A549 (cell line): Measurements from ENCODE around the gene CXCL17. TPM values are rescaled to one million over a fixed set of nuclear protein-coding genes. Genes with fewer than 3 reads are reported as not detected.

Experiments used
- ATAC-seq, 2 experiments: fragments of 200-7000 bp in 1 of 2; fragments of >200 bp in 1 of 2; cut with Nextera tagmentation in 1 of 2; cut with Tn5 transposase in 1 of 2; 3 replicates each; pipeline versions ENCODE4 v1.8.0 to v1.9.1; 2018 to 2020; ENCODE audit warnings: mild to moderate bottlenecking in 1 of 2, moderate library complexity in 1 of 2
- CTCF ChIA-PET: fragments of 300-600 bp; sonication (Branson Sonifier 250); formaldehyde crosslinking; extraction: SDS; loops from one replicate; lab custom pipeline; 2021; ENCODE audit warnings: antibody characterized with exemption, inconsistent platforms; lab: Yijun Ruan, JAX
- POLR2A ChIA-PET: fragments of 350-600 bp; formaldehyde crosslinking; extraction: SDS; loops from one replicate; lab custom pipeline; 2021; ENCODE audit warnings: antibody characterized with exemption, inconsistent platforms; lab: Yijun Ruan, JAX
- DNase-seq, 2 experiments: peaks; one replicate each; pipeline versions ENCODE4 v3.0.0 to v3.0.0-alpha.2; 2011 to 2016; ENCODE audit warnings: low read depth in 1 of 2, low spot score in 1 of 2
- FAIRE-seq: peaks from 2 replicates; lab custom pipeline; 2011; peaks lifted over from hg19 to GRCh38; lab: Jason Lieb, UNC
- H3K27ac ChIP-seq, 2 experiments: fragments of >200 bp; sonication (Bioruptor Twin); formaldehyde crosslinking; 3 replicates each; pipeline ENCODE4 v1.5.1; 2016 to 2017
- H3K4me1 ChIP-seq: fragments of >200 bp; sonication (Bioruptor Twin); formaldehyde crosslinking; 3 replicates; pipeline ENCODE4 v1.6.1; 2016
- H3K4me2 ChIP-seq: fragments of >200 bp; sonication (Bioruptor Twin); formaldehyde crosslinking; 3 replicates; pipeline ENCODE4 v1.6.1; 2016
- H3K4me3 ChIP-seq: fragments of >200 bp; sonication (Bioruptor Twin); formaldehyde crosslinking; 3 replicates; pipeline ENCODE4 v1.5.1; 2016
- H3K9me3 ChIP-seq: fragments of >200 bp; sonication (Bioruptor Twin); formaldehyde crosslinking; 3 replicates; pipeline ENCODE4 v1.6.1; 2016
- ATOH8 ChIP-seq: fragments of 250-450 bp; sonication (Bioruptor Pico); IDR thresholded peaks from 2 replicates; pipeline ENCODE4 v1.5.0; 2020; ENCODE audit warnings: low read depth, mild to moderate bottlenecking, moderate library complexity
- BCL3 ChIP-seq: fragments of >200 bp; sonication (Bioruptor Twin); formaldehyde crosslinking; IDR thresholded peaks from 3 replicates; pipeline ENCODE4 v1.6.1; 2016
- BHLHE40 ChIP-seq: IDR thresholded peaks from 2 replicates; pipeline ENCODE4 v1.6.1; 2012; ENCODE audit warnings: low read depth, low read length, inconsistent platforms
- CBX2 ChIP-seq: fragments of 200-600 bp; sonication (generic); IDR thresholded peaks from 2 replicates; pipeline ENCODE4 v1.6.1; 2016; ENCODE audit warnings: low read depth, mild to moderate bottlenecking, borderline replicate concordance
- EHF ChIP-seq: fragments of 250-450 bp; sonication (Bioruptor Pico); IDR thresholded peaks from 2 replicates; pipeline ENCODE4 v1.5.0; 2020; ENCODE audit warnings: mild to moderate bottlenecking
- EHMT2 ChIP-seq: fragments of 200-600 bp; sonication (generic); IDR thresholded peaks from 2 replicates; pipeline ENCODE4 v1.6.1; 2016; ENCODE audit warnings: antibody characterized with exemption, low read depth, mild to moderate bottlenecking, moderate library complexity
- ESRRA ChIP-seq: fragments of 150-350 bp; IDR thresholded peaks from 2 replicates; pipeline ENCODE4 v1.6.1; 2014; ENCODE audit warnings: mild to moderate bottlenecking, low read length, borderline replicate concordance
- GATA3 ChIP-seq: IDR thresholded peaks from 2 replicates; pipeline ENCODE4 v1.6.1; 2012; ENCODE audit warnings: borderline replicate concordance
- HES2 ChIP-seq: fragments of >200 bp; sonication (Bioruptor Twin); formaldehyde crosslinking; IDR thresholded peaks from 2 replicates; pipeline ENCODE4 v1.6.1; 2016
- HOXA7 ChIP-seq: fragments of 250-450 bp; sonication (Bioruptor Pico); IDR thresholded peaks from 2 replicates; pipeline ENCODE4 v1.5.0; 2020; ENCODE audit warnings: mild to moderate bottlenecking, moderate library complexity
- HOXB13 ChIP-seq: fragments of 250-450 bp; sonication (Bioruptor Pico); IDR thresholded peaks from 2 replicates; pipeline ENCODE4 v1.5.0; 2020; ENCODE audit warnings: low read depth, mild to moderate bottlenecking, moderate library complexity
- HOXB5 ChIP-seq: fragments of 250-450 bp; sonication (Bioruptor Pico); IDR thresholded peaks from 2 replicates; pipeline ENCODE4 v1.5.0; 2020; ENCODE audit warnings: mild to moderate bottlenecking, moderate library complexity
- JUNB ChIP-seq: fragments of >200 bp; sonication (Bioruptor Twin); formaldehyde crosslinking; IDR thresholded peaks from 2 replicates; pipeline ENCODE4 v1.6.1; 2016
- KDM5A ChIP-seq: fragments of 200-600 bp; sonication (generic); IDR thresholded peaks from 2 replicates; pipeline ENCODE4 v1.6.1; 2016; ENCODE audit warnings: antibody characterized with exemption, mild to moderate bottlenecking
- MAFK ChIP-seq: fragments of 450-650 bp; IDR thresholded peaks from 2 replicates; pipeline ENCODE4 v1.6.1; 2014; ENCODE audit not compliant: partially characterized antibody
- MAX ChIP-seq: IDR thresholded peaks from 2 replicates; pipeline ENCODE4 v1.6.1; 2012
- MAZ ChIP-seq: fragments of 150-350 bp; IDR thresholded peaks from 2 replicates; pipeline ENCODE4 v1.6.1; 2014; ENCODE audit warnings: antibody characterized with exemption, low read depth, low read length, borderline replicate concordance
- MYC ChIP-seq: IDR thresholded peaks from 2 replicates; pipeline ENCODE4 v1.6.1; 2012; ENCODE audit warnings: mild to moderate bottlenecking, inconsistent platforms, low read length, improper control_type of control experiment, borderline replicate concordance
- NPAS2 ChIP-seq: fragments of 250-450 bp; sonication (Bioruptor Pico); IDR thresholded peaks from 2 replicates; pipeline ENCODE4 v1.8.0; 2022; ENCODE audit warnings: mild to moderate bottlenecking, moderate library complexity, borderline replicate concordance
- PBX3 ChIP-seq: IDR thresholded peaks from 2 replicates; pipeline ENCODE4 v1.6.1; 2012
- PHF8 ChIP-seq: fragments of 200-600 bp; sonication (generic); IDR thresholded peaks from 2 replicates; pipeline ENCODE4 v1.6.1; 2016; ENCODE audit warnings: low read depth, mild to moderate bottlenecking, antibody characterized with exemption, moderate library complexity, borderline replicate concordance
- POLR2A ChIP-seq: IDR thresholded peaks from 2 replicates; pipeline ENCODE4 v1.6.1; 2012; ENCODE audit warnings: mild to moderate bottlenecking, low read length
- RARB ChIP-seq: fragments of 250-450 bp; sonication (Bioruptor Pico); IDR thresholded peaks from 2 replicates; pipeline ENCODE4 v1.8.0; 2021; ENCODE audit warnings: mild to moderate bottlenecking, moderate library complexity
- RCOR1 ChIP-seq: fragments of 150-350 bp; IDR thresholded peaks from 2 replicates; pipeline ENCODE4 v1.6.1; 2014; ENCODE audit warnings: antibody characterized with exemption, low read length, low read depth
- RFX5 ChIP-seq: fragments of 450-650 bp; IDR thresholded peaks from 2 replicates; pipeline ENCODE4 v1.7.1; 2014; ENCODE audit warnings: antibody characterized with exemption, mild to moderate bottlenecking, moderate library complexity
- SMC3 ChIP-seq: fragments of >200 bp; sonication (Bioruptor Twin); formaldehyde crosslinking; IDR thresholded peaks from 3 replicates; pipeline ENCODE4 v1.6.1; 2018; ENCODE audit warnings: inconsistent platforms
- ZNF302 ChIP-seq: fragments of 250-450 bp; sonication (Bioruptor Pico); IDR thresholded peaks from 2 replicates; pipeline ENCODE4 v1.9.0; 2021; ENCODE audit warnings: inconsistent platforms, mild to moderate bottlenecking, moderate library complexity
- WGBS: methylation state at CpG from one replicate; pipeline ENCODE4 v1.1.6; 2017; ENCODE audit errors: missing lambda C conversion rate; 5-methylcytosine and 5-hydroxymethylcytosine counted together
- polyA plus RNA-seq, 4 experiments: library from polyadenylated mRNA; depleted of rRNA in 3 of 4; stranded (reverse); fragments of >200 nt; fragmentation: RNase III in 1 of 4; extraction: RNeasy Plus Mini Kit Qiagen cat#74134 plus additional on column Dnase treatment in 1 of 4; gene quantifications; 2 replicates in 3 of 4; 3 replicates in 1 of 4; pipeline ENCODE4 v1.2.3, GENCODE V29; 2011 to 2017
- TF ChIP-seq, protein P1 (sequence below): fragments of >200 bp; sonication (Bioruptor Twin); formaldehyde crosslinking; IDR thresholded peaks from 3 replicates; pipeline ENCODE4 v1.5.1; 2016
- TF ChIP-seq, protein P2 (sequence below): fragments of 250-450 bp; sonication (Bioruptor Pico); IDR thresholded peaks from 2 replicates; pipeline ENCODE4 v1.5.0; 2021; ENCODE audit warnings: mild to moderate bottlenecking, moderate library complexity, borderline replicate concordance
- TF ChIP-seq, protein P3 (sequence below): fragments of 150-350 bp; IDR thresholded peaks from 2 replicates; pipeline ENCODE4 v1.6.1; 2014; ENCODE audit warnings: low read depth, mild to moderate bottlenecking, low read length

Gene CXCL17
- polyA plus RNA-seq, 2 of the 4 experiments (the other 2 are of a cell fraction), result 0.14 TPM; not detected in 1

DNA sequence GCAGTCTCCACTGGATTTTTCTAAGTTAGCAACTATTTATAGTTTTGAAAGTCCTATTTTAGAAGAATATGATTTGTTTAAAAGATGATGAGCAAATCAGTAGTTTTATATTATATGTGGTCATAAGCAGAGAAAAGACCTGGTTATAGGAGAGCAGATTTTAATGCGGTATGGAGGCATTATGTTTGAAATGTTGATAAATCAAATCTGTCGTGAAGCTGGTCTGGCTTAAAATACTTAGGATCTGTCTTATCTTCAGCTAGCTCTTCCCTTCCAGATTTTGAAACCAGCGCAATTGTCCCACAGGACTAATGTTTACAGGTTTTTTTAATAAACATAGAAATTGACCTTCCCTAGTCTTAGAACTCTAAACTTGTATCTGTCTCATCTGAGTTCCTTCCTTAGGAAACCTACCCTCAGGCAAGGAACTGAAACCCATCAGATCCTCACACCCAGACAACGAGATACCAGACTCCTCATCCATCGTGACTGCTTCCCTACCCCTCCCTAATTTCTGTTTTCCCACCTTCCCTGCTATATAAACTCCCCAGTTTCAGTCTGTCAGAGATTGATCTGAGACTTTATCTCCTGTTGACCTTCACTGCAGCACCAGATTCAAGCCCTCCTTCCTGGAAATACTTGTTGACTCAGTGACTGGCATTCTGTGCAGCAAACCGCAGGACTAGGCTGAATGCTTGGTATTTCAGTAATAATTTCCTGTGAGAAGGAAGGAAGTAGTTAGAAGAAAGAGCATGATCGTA is 37.8 kb upstream of the CXCL17 start:
- ATAC-seq (peak; percentile 65 to 90), DNase-seq (peak in 1 of 2 experiments; percentile 78), FAIRE-seq (peak; percentile 99)
- H3K9me3 ChIP-seq, result no peaks in the 10 kb centered on the region
- CTCF ChIA-PET, result interaction anchor here (0.5 to 1.7 kb wide), 5 partner anchors 14 to 350 kb away, joined by 4 to 10 read pairs (median 7); no protein-coding TSS in a partner anchor
- POLR2A ChIA-PET, result no interaction called here
- H3K4me2 ChIP-seq, result peak overlapping the region; percentile 69
- WGBS, result 30% methylated on average over 7 of the region's 7 CpGs
- H3K27ac ChIP-seq, result peak overlapping the region; percentile 32 to 39
- TF ChIP-seq BHLHE40, result no peak
- no peak for TF ChIP-seq HES2
- no peak for TF ChIP-seq BCL3
- no peak for TF ChIP-seq SMC3
- peak; percentile 41 for TF ChIP-seq MAFK
- TF ChIP-seq PBX3, result 0 out of 2 replicates have a peak, but pooled peaks have one; percentile 40
- no peak for TF ChIP-seq MYC
- no peak for TF ChIP-seq POLR2A
- TF ChIP-seq, protein P1, sequence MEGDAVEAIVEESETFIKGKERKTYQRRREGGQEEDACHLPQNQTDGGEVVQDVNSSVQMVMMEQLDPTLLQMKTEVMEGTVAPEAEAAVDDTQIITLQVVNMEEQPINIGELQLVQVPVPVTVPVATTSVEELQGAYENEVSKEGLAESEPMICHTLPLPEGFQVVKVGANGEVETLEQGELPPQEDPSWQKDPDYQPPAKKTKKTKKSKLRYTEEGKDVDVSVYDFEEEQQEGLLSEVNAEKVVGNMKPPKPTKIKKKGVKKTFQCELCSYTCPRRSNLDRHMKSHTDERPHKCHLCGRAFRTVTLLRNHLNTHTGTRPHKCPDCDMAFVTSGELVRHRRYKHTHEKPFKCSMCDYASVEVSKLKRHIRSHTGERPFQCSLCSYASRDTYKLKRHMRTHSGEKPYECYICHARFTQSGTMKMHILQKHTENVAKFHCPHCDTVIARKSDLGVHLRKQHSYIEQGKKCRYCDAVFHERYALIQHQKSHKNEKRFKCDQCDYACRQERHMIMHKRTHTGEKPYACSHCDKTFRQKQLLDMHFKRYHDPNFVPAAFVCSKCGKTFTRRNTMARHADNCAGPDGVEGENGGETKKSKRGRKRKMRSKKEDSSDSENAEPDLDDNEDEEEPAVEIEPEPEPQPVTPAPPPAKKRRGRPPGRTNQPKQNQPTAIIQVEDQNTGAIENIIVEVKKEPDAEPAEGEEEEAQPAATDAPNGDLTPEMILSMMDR, result no peak
- TF ChIP-seq RCOR1, result no peak
- no peak for TF ChIP-seq CBX2
- no peak for TF ChIP-seq PHF8
- no peak for TF ChIP-seq ZNF302 (CRISPR knock-in tag)
- TF ChIP-seq ATOH8 (CRISPR knock-in tag), result no peak
- no peak for TF ChIP-seq RFX5
- TF ChIP-seq HOXA7 (CRISPR knock-in tag), result no peak
- TF ChIP-seq EHMT2, result no peak
- TF ChIP-seq MAZ, result no peak
- TF ChIP-seq RARB, result no peak
- TF ChIP-seq HOXB13 (CRISPR knock-in tag), result no peak
- 0 out of 2 replicates have a peak, but pooled peaks have one; percentile 6 for TF ChIP-seq EHF
- no peak for TF ChIP-seq ESRRA
- TF ChIP-seq GATA3, result 0 out of 2 replicates have a peak, but pooled peaks have one; percentile 25
- no peak for TF ChIP-seq KDM5A
- TF ChIP-seq MAX, result no peak
- TF ChIP-seq HOXB5 (CRISPR knock-in tag), result no peak
- TF ChIP-seq NPAS2 (CRISPR knock-in tag), result no peak
- TF ChIP-seq, protein P2, sequence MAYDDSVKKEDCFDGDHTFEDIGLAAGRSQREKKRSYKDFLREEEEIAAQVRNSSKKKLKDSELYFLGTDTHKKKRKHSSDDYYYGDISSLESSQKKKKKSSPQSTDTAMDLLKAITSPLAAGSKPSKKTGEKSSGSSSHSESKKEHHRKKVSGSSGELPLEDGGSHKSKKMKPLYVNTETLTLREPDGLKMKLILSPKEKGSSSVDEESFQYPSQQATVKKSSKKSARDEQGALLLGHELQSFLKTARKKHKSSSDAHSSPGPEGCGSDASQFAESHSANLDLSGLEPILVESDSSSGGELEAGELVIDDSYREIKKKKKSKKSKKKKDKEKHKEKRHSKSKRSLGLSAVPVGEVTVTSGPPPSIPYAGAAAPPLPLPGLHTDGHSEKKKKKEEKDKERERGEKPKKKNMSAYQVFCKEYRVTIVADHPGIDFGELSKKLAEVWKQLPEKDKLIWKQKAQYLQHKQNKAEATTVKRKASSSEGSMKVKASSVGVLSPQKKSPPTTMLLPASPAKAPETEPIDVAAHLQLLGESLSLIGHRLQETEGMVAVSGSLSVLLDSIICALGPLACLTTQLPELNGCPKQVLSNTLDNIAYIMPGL (CRISPR knock-in tag), result no peak
- TF ChIP-seq, protein P3, sequence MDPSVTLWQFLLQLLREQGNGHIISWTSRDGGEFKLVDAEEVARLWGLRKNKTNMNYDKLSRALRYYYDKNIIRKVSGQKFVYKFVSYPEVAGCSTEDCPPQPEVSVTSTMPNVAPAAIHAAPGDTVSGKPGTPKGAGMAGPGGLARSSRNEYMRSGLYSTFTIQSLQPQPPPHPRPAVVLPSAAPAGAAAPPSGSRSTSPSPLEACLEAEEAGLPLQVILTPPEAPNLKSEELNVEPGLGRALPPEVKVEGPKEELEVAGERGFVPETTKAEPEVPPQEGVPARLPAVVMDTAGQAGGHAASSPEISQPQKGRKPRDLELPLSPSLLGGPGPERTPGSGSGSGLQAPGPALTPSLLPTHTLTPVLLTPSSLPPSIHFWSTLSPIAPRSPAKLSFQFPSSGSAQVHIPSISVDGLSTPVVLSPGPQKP, result no peak
- TF ChIP-seq JUNB, result no peak
- TF ChIP-seq, all 56 proteins: peak for 4
- Histone ChIP-seq H3K4me3 (no peak overlapping the region), H3K4me1 (peaks cover 16% of the 10 kb centered on the region)
